ENCODE data around the gene MYO7A. TPM values are rescaled to one million over a fixed set of nuclear protein-coding genes. Genes with fewer than 3 reads are reported as not detected.

Gene MYO7A
- total RNA-seq, 4 donors from 2014 or later: 4.8 to 9.1 (median 6.4) TPM

- no peak overlapping the region for H3K27ac ChIP-seq (replicated peaks in 1 of 4)
- no peak overlapping the region for H3K4me3 ChIP-seq
- 90% methylated on average over 6 of the region's 8 CpGs for WGBS
- H3K4me1 ChIP-seq: peaks cover 3 to 6% (median 5%) of the 10 kb centered on the region in 4 donors
- DNase-seq (ENCODE audit: extremely low spot score): no peak
- no peak for TF ChIP-seq CTCF (IDR thresholded peaks at IDR 0.05)
- no peak for TF ChIP-seq POLR2AphosphoS5 (IDR thresholded peaks at IDR 0.05)
- no peak for TF ChIP-seq POLR2A (IDR thresholded peaks at IDR 0.05; ENCODE audit: low read depth)
- intact Hi-C loops (cut with DNase I): no loop called here
- peaks cover 0 to 11% (median 0%) of the 10 kb centered on the region in 4 donors for H3K27me3 ChIP-seq
- H3K9me3 ChIP-seq: no peaks in the 10 kb centered on the region
- H3K36me3 ChIP-seq: peaks cover 0 to 64% (median 18%) of the 10 kb centered on the region in 4 donors
Observed at GRCh38 chr11:77121876-77122575, 6.0 kb upstream of the MYO7A start.

GRCh38 chr11:77122576-77123212, 5.4 kb upstream of the MYO7A start:
- H3K27me3 ChIP-seq: peaks cover 0 to 18% (median 0%) of the 10 kb centered on the region in 4 donors
- H3K36me3 ChIP-seq: peaks cover 0 to 64% (median 18%) of the 10 kb centered on the region in 4 donors
- no peaks in the 10 kb centered on the region for H3K9me3 ChIP-seq
- TF ChIP-seq POLR2A (IDR thresholded peaks at IDR 0.05; ENCODE audit: low read depth) (no peak), POLR2AphosphoS5 (IDR thresholded peaks at IDR 0.05) (no peak), CTCF (IDR thresholded peaks at IDR 0.05) (no peak), EP300 (IDR thresholded peaks at IDR 0.05) (no peak)
- intact Hi-C loops (cut with DNase I): no loop called here
- no peak for DNase-seq (ENCODE audit: extremely low spot score)
- no peak overlapping the region for H3K4me3 ChIP-seq
- peaks cover 3 to 13% (median 11%) of the 10 kb centered on the region in 4 donors for H3K4me1 ChIP-seq
- WGBS: 93% methylated on average over 3 of the region's 7 CpGs
- H3K27ac ChIP-seq (replicated peaks in 1 of 4): no peak overlapping the region

DNA sequence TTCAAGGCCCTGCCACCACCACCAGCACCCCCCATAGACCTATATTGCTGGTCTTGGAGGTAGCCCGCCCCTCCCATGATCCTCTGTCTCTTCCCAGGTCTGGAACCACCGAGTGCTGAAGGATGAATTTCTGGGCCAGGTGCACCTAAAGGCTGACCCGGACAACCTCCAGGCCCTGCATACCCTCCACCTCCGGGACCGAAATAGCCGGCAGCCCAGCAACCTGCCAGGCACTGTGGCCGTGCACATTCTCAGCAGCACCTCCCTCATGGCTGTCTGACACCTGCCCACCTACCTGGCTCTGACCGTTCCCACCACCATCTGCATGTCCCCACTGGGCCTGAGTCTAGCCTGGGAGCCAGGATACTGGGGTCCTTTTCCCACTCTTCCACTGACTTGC, 4.5 kb upstream of the MYO7A start:
- peaks cover 0 to 58% (median 14%) of the 10 kb centered on the region in 4 donors for H3K36me3 ChIP-seq
- DNase-seq (ENCODE audit: extremely low spot score): no peak
- intact Hi-C loops (cut with DNase I): no loop called here
- TF ChIP-seq POLR2A (IDR thresholded peaks at IDR 0.05; ENCODE audit: low read depth) (no peak), CTCF (IDR thresholded peaks at IDR 0.05) (no peak), EP300 (IDR thresholded peaks at IDR 0.05) (no peak), POLR2AphosphoS5 (IDR thresholded peaks at IDR 0.05) (no peak)
- WGBS: 99% methylated on average over 8 of the region's 8 CpGs
- H3K9me3 ChIP-seq: no peaks in the 10 kb centered on the region
- H3K4me3 ChIP-seq: no peak overlapping the region
- H3K27ac ChIP-seq (replicated peaks in 1 of 4): no peak overlapping the region
- H3K4me1 ChIP-seq: peaks cover 3 to 21% (median 19%) of the 10 kb centered on the region in 4 donors
- peaks cover 0 to 21% (median 0%) of the 10 kb centered on the region in 4 donors for H3K27me3 ChIP-seq

DNA sequence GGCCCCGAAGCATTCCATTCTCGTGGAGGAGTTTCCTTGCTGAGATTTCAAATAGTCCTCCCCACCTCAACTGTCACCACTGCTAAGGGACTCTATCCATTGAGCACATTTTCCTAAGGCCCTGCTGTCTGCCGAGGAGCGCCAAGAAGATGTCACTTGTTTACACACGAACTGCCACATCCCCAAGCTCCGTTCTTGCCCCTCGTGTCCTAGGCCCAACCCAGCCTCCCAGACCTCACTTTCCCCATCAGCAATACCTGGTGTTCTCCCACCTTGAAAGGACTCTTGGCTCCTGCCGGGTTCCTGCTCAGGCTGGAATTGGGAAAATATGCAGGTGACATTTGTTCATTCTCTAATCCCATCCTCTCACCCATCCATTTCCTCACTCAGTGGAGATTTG, 4.0 kb upstream of the MYO7A start:
- H3K27me3 ChIP-seq: peaks cover 0 to 21% (median 0%) of the 10 kb centered on the region in 4 donors

More for the DNA sequence above, 4.0 kb upstream of the MYO7A start:
- Histone ChIP-seq H3K27ac (replicated peaks in 1 of 4) (no peak overlapping the region), H3K4me3 (no peak overlapping the region), H3K36me3 (peaks cover 0 to 53% (median 12%) of the 10 kb centered on the region in 4 donors), H3K9me3 (no peaks in the 10 kb centered on the region), H3K4me1 (peaks cover 3 to 21% (median 19%) of the 10 kb centered on the region in 4 donors)
- DNase-seq (ENCODE audit: extremely low spot score): no peak
- intact Hi-C loops (cut with DNase I): no loop called here
- TF ChIP-seq EP300 (IDR thresholded peaks at IDR 0.05) (no peak), POLR2A (IDR thresholded peaks at IDR 0.05; ENCODE audit: low read depth) (no peak), CTCF (IDR thresholded peaks at IDR 0.05) (no peak), POLR2AphosphoS5 (IDR thresholded peaks at IDR 0.05) (no peak)
- WGBS: 86% methylated on average over 8 of the region's 8 CpGs
